Endothelial cell (in vitro differentiated cells): Measurements from ENCODE around the gene OTOF. TPM values are rescaled to one million over a fixed set of nuclear protein-coding genes. Genes with fewer than 3 reads are reported as not detected.

Experiments used
- DNase-seq: peaks from one replicate; pipeline ENCODE4 v3.0.0; 2021; ENCODE audit warnings: low spot score
- H3K27ac Mint-ChIP-seq: one replicate; pipeline ENCODE4 v1.8.0; 2021; ENCODE audit warnings: mixed read lengths, inconsistent platforms; ENCODE audit not compliant: unreplicated experiment
- H3K27me3 Mint-ChIP-seq: one replicate; pipeline ENCODE4 v1.8.0; 2021; ENCODE audit warnings: mild to moderate bottlenecking, moderate library complexity, mixed read lengths, inconsistent platforms; ENCODE audit not compliant: unreplicated experiment
- H3K36me3 Mint-ChIP-seq: one replicate; pipeline ENCODE4 v1.8.0; 2021; ENCODE audit warnings: mild to moderate bottlenecking, low read depth, mixed read lengths, inconsistent platforms; ENCODE audit not compliant: unreplicated experiment
- H3K4me1 Mint-ChIP-seq: one replicate; pipeline ENCODE4 v1.8.0; 2021; ENCODE audit warnings: mild to moderate bottlenecking, mixed read lengths, inconsistent platforms; ENCODE audit not compliant: unreplicated experiment
- H3K4me3 Mint-ChIP-seq: one replicate; pipeline ENCODE4 v1.8.0; 2021; ENCODE audit warnings: mild to moderate bottlenecking, mixed read lengths, inconsistent platforms; ENCODE audit not compliant: unreplicated experiment
- H3K9me3 Mint-ChIP-seq: one replicate; pipeline ENCODE4 v1.8.0; 2021; ENCODE audit warnings: mixed read lengths, inconsistent platforms; ENCODE audit not compliant: unreplicated experiment
- total RNA-seq: library from RNA; stranded (reverse); fragmentation: NEBNext Ultra II Directional; extraction: Animal tissue kit (Norgen Biotek cat#: 25700); gene quantifications from one replicate; pipeline ENCODE4 v1.2.1, GENCODE V29; 2021; ENCODE audit not compliant: unreplicated experiment
- TF ChIP-seq, protein P1 (sequence below): fragments of 200-600 bp; sonication (generic); IDR thresholded peaks from one replicate; pipeline ENCODE4 v1.5.0; 2021; ENCODE audit warnings: antibody characterized with exemption; ENCODE audit not compliant: unreplicated experiment

The OTOF gene
- total RNA-seq, 1 donor from 2014 or later: 0.13 TPM

DNA sequence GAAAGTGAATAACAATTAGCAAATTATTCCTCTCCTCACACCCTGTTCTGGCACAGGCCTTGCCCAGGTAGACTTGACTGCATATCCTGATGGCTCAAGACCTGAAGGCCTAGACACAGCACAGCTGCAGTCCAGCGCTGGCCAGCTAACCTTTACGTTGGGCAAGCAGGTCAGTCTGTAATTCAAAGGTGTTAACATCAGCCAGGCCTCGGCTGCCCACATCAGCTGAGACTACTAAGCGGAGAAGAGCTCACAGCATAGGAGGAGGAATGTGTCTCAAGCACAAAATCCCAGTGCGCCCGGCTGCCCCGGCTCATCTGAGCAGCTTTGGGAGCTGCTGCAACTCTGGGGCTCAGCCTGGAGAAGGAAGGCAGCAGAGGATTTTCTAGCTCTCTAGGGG lies 33.5 kb upstream of the OTOF start:
- no peaks in the 10 kb centered on the region for H3K36me3 Mint-ChIP-seq
- peaks cover 6% of the 10 kb centered on the region for H3K4me1 Mint-ChIP-seq
- no peak overlapping the region for H3K4me3 Mint-ChIP-seq
- TF ChIP-seq, protein P1, sequence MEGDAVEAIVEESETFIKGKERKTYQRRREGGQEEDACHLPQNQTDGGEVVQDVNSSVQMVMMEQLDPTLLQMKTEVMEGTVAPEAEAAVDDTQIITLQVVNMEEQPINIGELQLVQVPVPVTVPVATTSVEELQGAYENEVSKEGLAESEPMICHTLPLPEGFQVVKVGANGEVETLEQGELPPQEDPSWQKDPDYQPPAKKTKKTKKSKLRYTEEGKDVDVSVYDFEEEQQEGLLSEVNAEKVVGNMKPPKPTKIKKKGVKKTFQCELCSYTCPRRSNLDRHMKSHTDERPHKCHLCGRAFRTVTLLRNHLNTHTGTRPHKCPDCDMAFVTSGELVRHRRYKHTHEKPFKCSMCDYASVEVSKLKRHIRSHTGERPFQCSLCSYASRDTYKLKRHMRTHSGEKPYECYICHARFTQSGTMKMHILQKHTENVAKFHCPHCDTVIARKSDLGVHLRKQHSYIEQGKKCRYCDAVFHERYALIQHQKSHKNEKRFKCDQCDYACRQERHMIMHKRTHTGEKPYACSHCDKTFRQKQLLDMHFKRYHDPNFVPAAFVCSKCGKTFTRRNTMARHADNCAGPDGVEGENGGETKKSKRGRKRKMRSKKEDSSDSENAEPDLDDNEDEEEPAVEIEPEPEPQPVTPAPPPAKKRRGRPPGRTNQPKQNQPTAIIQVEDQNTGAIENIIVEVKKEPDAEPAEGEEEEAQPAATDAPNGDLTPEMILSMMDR: no peak
- H3K27ac Mint-ChIP-seq: no peak overlapping the region
- no peaks in the 10 kb centered on the region for H3K9me3 Mint-ChIP-seq
- DNase-seq: no peak
- H3K27me3 Mint-ChIP-seq: peaks cover 5% of the 10 kb centered on the region

DNA sequence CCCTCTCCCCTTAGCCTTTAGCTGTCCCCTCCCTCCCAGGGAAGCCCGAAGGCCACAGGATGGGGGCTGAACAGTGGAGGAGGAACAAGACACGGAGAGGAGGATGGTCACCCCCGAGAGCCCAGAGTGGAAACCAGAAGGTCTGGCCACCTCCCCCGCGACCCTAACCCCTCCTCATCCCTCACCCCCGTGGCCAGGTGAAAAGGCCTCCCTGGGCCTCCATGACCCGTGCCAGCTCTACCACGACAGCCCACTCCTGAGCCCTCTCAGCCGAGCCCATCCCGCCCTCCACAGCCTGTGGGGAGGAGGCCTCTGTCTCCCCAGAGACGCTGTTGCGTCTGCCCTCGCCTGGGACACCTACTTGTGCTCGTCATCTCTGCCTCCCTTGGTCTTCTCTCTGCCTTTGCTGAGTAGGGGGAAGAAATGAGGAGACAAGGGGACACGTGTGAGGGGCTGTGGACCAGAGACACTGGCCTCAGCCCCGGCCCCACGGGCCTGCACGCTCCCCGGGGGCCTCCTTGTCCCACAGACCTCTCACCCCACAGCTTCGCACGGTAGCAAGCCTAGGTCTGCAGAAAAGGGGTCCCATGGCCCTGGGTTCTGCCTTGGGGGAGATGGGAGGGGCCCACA lies 32.5 kb upstream of the OTOF start:
- Mint-ChIP-seq H3K27me3 (peaks cover 5% of the 10 kb centered on the region), H3K36me3 (no peaks in the 10 kb centered on the region), H3K27ac (no peak overlapping the region), H3K4me1 (peaks cover 6% of the 10 kb centered on the region), H3K9me3 (no peaks in the 10 kb centered on the region), H3K4me3 (no peak overlapping the region)
- TF ChIP-seq, protein P1: no peak
- no peak for DNase-seq

DNA sequence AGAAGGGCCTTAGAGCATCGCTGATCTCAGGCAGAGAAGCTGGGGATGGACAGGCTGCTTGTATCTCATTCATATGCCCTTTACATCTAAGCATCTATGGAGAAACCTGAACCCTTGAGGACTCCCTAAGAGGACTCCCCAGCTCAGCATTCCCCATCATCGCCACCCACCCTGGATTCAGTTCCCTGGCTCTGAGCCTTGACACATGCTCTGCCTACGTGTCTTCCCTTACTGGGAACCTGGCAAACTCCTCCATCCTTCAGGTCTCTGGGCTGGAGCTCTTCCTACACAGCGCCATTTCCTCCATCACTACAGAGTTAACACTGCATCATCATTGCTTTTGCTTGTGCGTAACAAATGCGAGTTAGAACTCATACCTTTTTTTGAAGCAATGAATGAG lies 31.2 kb upstream of the OTOF start:
- DNase-seq: no peak
- Mint-ChIP-seq H3K4me1 (peaks cover 6% of the 10 kb centered on the region), H3K27ac (no peak overlapping the region), H3K36me3 (no peaks in the 10 kb centered on the region), H3K27me3 (peaks cover 5% of the 10 kb centered on the region), H3K4me3 (no peak overlapping the region), H3K9me3 (no peaks in the 10 kb centered on the region)
- TF ChIP-seq, protein P1: no peak

DNA sequence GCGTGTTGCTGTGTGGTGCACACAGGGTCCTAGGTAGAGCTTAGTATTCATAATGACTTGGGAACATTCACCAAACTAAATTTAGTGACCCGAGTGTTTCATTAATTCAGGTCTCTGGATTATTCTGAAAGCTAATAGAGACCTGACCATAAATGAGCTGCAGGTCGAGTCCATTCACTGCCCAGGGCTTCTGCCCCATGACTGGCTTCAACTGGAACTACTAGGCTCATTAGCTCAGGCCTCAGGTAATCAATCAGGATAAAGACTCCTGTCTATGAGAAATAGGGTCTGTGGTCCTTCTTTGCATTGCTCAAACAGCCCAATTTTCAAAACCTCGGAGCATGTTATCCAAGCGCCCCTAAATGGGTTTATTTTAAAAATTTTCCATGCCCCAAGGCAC lies 30.0 kb upstream of the OTOF start:
- Mint-ChIP-seq H3K27me3 (peaks cover 5% of the 10 kb centered on the region), H3K9me3 (no peaks in the 10 kb centered on the region), H3K36me3 (no peaks in the 10 kb centered on the region), H3K4me1 (peaks cover 8% of the 10 kb centered on the region), H3K4me3 (no peak overlapping the region), H3K27ac (no peak overlapping the region)
- no peak for DNase-seq
- TF ChIP-seq, protein P1: no peak

DNA sequence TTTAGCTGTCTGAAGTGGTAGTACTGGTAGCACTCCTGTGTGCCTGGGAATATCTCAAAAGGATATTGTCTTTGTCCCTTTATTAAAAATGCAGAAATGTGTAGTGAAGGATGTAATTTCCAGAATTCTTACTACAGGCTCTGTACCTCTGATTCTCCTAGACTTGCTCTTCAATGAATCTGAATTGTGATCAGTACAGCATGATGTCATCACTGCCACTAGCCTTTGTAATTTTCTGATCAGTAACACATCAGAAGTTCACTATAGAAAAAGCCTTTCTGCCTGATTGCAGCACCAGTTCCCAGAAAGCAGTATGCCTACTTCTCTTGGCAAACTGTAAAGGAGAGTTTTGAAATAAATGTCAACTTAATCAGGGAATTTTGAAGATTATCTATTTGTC lies 29.2 kb upstream of the OTOF start:
- no peaks in the 10 kb centered on the region for H3K27me3 Mint-ChIP-seq
- peaks cover 8% of the 10 kb centered on the region for H3K4me1 Mint-ChIP-seq

More for the DNA sequence above, 29.2 kb upstream of the OTOF start:
- TF ChIP-seq, protein P1: no peak
- H3K27ac Mint-ChIP-seq: no peak overlapping the region
- H3K4me3 Mint-ChIP-seq: no peak overlapping the region
- DNase-seq: no peak
- H3K9me3 Mint-ChIP-seq: no peaks in the 10 kb centered on the region
- no peaks in the 10 kb centered on the region for H3K36me3 Mint-ChIP-seq
